HCT116 (cell line): ENCODE measurements around the gene TIMM10B. TPM values are rescaled to one million over a fixed set of nuclear protein-coding genes. Genes with fewer than 3 reads are reported as not detected.
A peak's percentile ranks its signal among the peaks of the same experiment; 100 is the strongest.

ENCODE experiments used
- ATAC-seq: fragments of 200-7000 bp; cut with Tn5 transposase; 2 replicates; pipeline ENCODE4 v1.9.1; 2020; ENCODE audit warnings: mild to moderate bottlenecking, moderate library complexity
- BruUV-seq: library from RNA; stranded (reverse); fragments of 400-500 nt; replicated peaks from 2 replicates; lab custom pipeline; 2021; lab: Mats Ljungman, UMichigan
- CTCF ChIA-PET: fragments of 300-600 bp; sonication (Branson Sonifier 250); formaldehyde crosslinking; loops from one replicate; lab custom pipeline; 2021; ENCODE audit warnings: antibody characterized with exemption; lab: Charles Lee
- POLR2A ChIA-PET: fragments of 300-600, 350-600 bp; sonication (Branson Sonifier 250); formaldehyde crosslinking; loops from one replicate; lab custom pipeline; 2021; ENCODE audit warnings: antibody characterized with exemption; lab: Charles Lee
- RAD21 ChIA-PET, 2 experiments: fragments of 300-600 bp; sonication (Branson Sonifier 250); formaldehyde crosslinking; loops; one replicate each; lab custom pipeline; 2023; ENCODE audit warnings: low total read pairs in 2 of 2; ENCODE audit not compliant: uncharacterized antibody in 2 of 2, unreplicated experiment in 2 of 2, low non-redundant PET in 1 of 2; lab: Charles Lee
- DNase-seq: peaks from one replicate; pipeline ENCODE4 v3.0.0-alpha.2; 2010; ENCODE audit warnings: low read depth, low spot score
- H2AFZ ChIP-seq: fragments of 200-600 bp; shearing (Covaris generic), sonication (generic); 2 replicates; pipeline ENCODE4 v1.6.1; 2017; ENCODE audit warnings: low read depth, mixed run types, mixed read lengths, antibody characterized with exemption, low read length; ENCODE audit not compliant: poor library complexity, severe bottlenecking
- H3K27ac ChIP-seq: 2 replicates; pipeline ENCODE4 v1.5.1; 2012; ENCODE audit warnings: low read depth, low read length
- H3K27me3 ChIP-seq: fragments of 200-600 bp; sonication (generic); 2 replicates; pipeline ENCODE4 v1.6.1; 2016; ENCODE audit warnings: mixed run types, low read length, mixed read lengths; ENCODE audit not compliant: insufficient read depth
- H3K36me3 ChIP-seq, 2 experiments: fragments of 200-500 bp in 1 of 2; fragments of 200-600 bp in 1 of 2; sonication (Bioruptor generic) in 1 of 2; sonication (generic) in 1 of 2; 2 replicates each; pipeline versions ENCODE4 v1.5.1 to v1.6.1; 2014 to 2016; ENCODE audit warnings: low read length in 2 of 2, inconsistent platforms in 1 of 2, mixed read lengths in 1 of 2, mixed run types in 1 of 2; ENCODE audit not compliant: insufficient read depth in 2 of 2, control insufficient read depth in 1 of 2
- H3K4me1 ChIP-seq, 2 experiments: fragments of 200-600 bp in 1 of 2; sonication (generic) in 1 of 2; 2 replicates each; pipeline versions ENCODE4 v1.5.1 to v1.6.1; 2012 to 2017; ENCODE audit warnings: low read length in 2 of 2, inconsistent platforms in 1 of 2, mild to moderate bottlenecking in 1 of 2, mixed read lengths in 1 of 2, mixed run types in 1 of 2, moderate library complexity in 1 of 2; ENCODE audit not compliant: insufficient read depth in 2 of 2, control insufficient read depth in 1 of 2
- H3K4me2 ChIP-seq: fragments of 200-600 bp; sonication (generic); 2 replicates; pipeline ENCODE4 v1.6.1; 2017; ENCODE audit warnings: mixed run types, low read length, mixed read lengths
- H3K4me3 ChIP-seq, 2 experiments: fragments of 200-600 bp in 1 of 2; sonication (generic) in 1 of 2; replicated peaks in 1 of 2; 2 replicates each; pipeline ENCODE4 v1.5.1; 2011 to 2016; ENCODE audit warnings: low read length in 2 of 2, control low read depth in 1 of 2, low read depth in 1 of 2, mild to moderate bottlenecking in 1 of 2, mixed read lengths in 1 of 2, mixed run types in 1 of 2
- H3K79me2 ChIP-seq: fragments of 200-600 bp; sonication (generic); 2 replicates; pipeline ENCODE4 v1.6.1; 2017; ENCODE audit warnings: mild to moderate bottlenecking, mixed run types, low read length, moderate library complexity, mixed read lengths; ENCODE audit not compliant: insufficient read depth
- H3K9ac ChIP-seq: fragments of 200-600 bp; sonication (generic); 2 replicates; pipeline ENCODE4 v1.6.1; 2016; ENCODE audit warnings: low read length, mixed read lengths
- H3K9me2 ChIP-seq: fragments of 200-600 bp; sonication (generic), shearing (Covaris generic); 2 replicates; pipeline ENCODE4 v1.6.1; 2017; ENCODE audit warnings: mixed run types, mild to moderate bottlenecking, moderate library complexity; ENCODE audit not compliant: insufficient read depth
- H3K9me3 ChIP-seq, 2 experiments: fragments of 200-500 bp in 1 of 2; fragments of 200-600 bp in 1 of 2; sonication (Bioruptor generic) in 1 of 2; sonication (generic) in 1 of 2; 2 replicates each; pipeline ENCODE4 v1.6.1; 2014 to 2017; ENCODE audit warnings: low read length in 2 of 2, mixed read lengths in 2 of 2, inconsistent platforms in 1 of 2, low read depth in 1 of 2, mild to moderate bottlenecking in 1 of 2, mixed run types in 1 of 2, moderate library complexity in 1 of 2; ENCODE audit not compliant: control insufficient read depth in 1 of 2, insufficient read depth in 1 of 2
- H4K20me1 ChIP-seq: fragments of 200-600 bp; sonication (generic), shearing (Covaris generic); 2 replicates; pipeline ENCODE4 v1.6.1; 2017; ENCODE audit warnings: mixed run types, mild to moderate bottlenecking, moderate library complexity; ENCODE audit not compliant: insufficient read depth
- CBX3 ChIP-seq: IDR thresholded peaks from 2 replicates; pipeline ENCODE4 v1.6.1; 2012; ENCODE audit warnings: low read depth
- CEBPB ChIP-seq: IDR thresholded peaks from 2 replicates; pipeline ENCODE4 v1.6.1; 2012; ENCODE audit warnings: low read depth
- EGR1 ChIP-seq: IDR thresholded peaks from 2 replicates; pipeline ENCODE4 v1.6.1; 2012; ENCODE audit warnings: low read depth
- ELF1 ChIP-seq: IDR thresholded peaks from 2 replicates; pipeline ENCODE4 v1.6.1; 2012; ENCODE audit warnings: low read depth, borderline replicate concordance
- EZH2 ChIP-seq: fragments of 200-600 bp; sonication (generic); IDR thresholded peaks from 2 replicates; pipeline ENCODE4 v1.6.1; 2017; ENCODE audit warnings: antibody characterized with exemption, mixed run types
- EZH2phosphoT487 ChIP-seq: fragments of 200-600 bp; IDR thresholded peaks from 2 replicates; pipeline ENCODE4 v1.6.1; 2018; ENCODE audit warnings: antibody characterized with exemption, borderline replicate concordance
- FOSL1 ChIP-seq: IDR thresholded peaks from 2 replicates; pipeline ENCODE4 v1.6.1; 2012; ENCODE audit warnings: low read depth
- JUND ChIP-seq: IDR thresholded peaks from 2 replicates; pipeline ENCODE4 v1.6.1; 2012
- POLR2A ChIP-seq: IDR thresholded peaks from 2 replicates; pipeline ENCODE4 v1.7.0; 2011; ENCODE audit warnings: borderline replicate concordance; ENCODE audit not compliant: insufficient read depth, insufficient read length; ENCODE audit errors: extremely low read depth
- POLR2AphosphoS5 ChIP-seq: IDR thresholded peaks from 2 replicates; pipeline ENCODE4 v1.6.1; 2011; ENCODE audit warnings: mild to moderate bottlenecking, low read depth, low read length, moderate library complexity
- SIN3A ChIP-seq: IDR thresholded peaks from 2 replicates; pipeline ENCODE4 v1.6.1; 2012; ENCODE audit warnings: low read depth
- SP1 ChIP-seq: IDR thresholded peaks from 2 replicates; pipeline ENCODE4 v1.6.1; 2012; ENCODE audit warnings: low read depth
- TCF7L2 ChIP-seq: IDR thresholded peaks from 2 replicates; pipeline ENCODE4 v1.7.0; 2011; ENCODE audit warnings: borderline replicate concordance, inconsistent platforms; ENCODE audit not compliant: insufficient read depth, insufficient read length; ENCODE audit errors: extremely low read depth
- YY1 ChIP-seq: IDR thresholded peaks from 2 replicates; pipeline ENCODE4 v1.6.1; 2011; ENCODE audit warnings: low read length, low read depth, moderate library complexity, mild to moderate bottlenecking; ENCODE audit not compliant: insufficient replicate concordance; ENCODE audit errors: extremely low read depth
- ZBTB33 ChIP-seq: IDR thresholded peaks from 2 replicates; pipeline ENCODE4 v1.6.1; 2011; ENCODE audit warnings: mild to moderate bottlenecking, low read length, moderate library complexity; ENCODE audit not compliant: insufficient replicate concordance; ENCODE audit errors: extremely low read depth
- ZFX ChIP-seq: fragments of 450-650 bp; IDR thresholded peaks from 2 replicates; pipeline ENCODE4 v1.6.1; 2017
- ZNF274 ChIP-seq: fragments of 200-500 bp; sonication (Bioruptor generic); IDR thresholded peaks from 2 replicates; pipeline ENCODE4 v1.6.1; 2014; ENCODE audit warnings: mild to moderate bottlenecking, low read depth, low read length, inconsistent platforms
- intact Hi-C: fragments of 100-400 bp; cut with micrococcal nuclease; formaldehyde crosslinking; loops from 2 replicates; pipeline ENCODE4 v1.10.0; 2022
- total RNA-seq: library from RNA; stranded (reverse); gene quantifications from one replicate; pipeline ENCODE4 v1.2.1, GENCODE V29; 2021; ENCODE audit not compliant: unreplicated experiment
- TF ChIP-seq, protein P1 (sequence below): IDR thresholded peaks from 2 replicates; pipeline ENCODE4 v1.6.1; 2012
- TF ChIP-seq, protein P2 (sequence below): IDR thresholded peaks from 2 replicates; pipeline ENCODE4 v1.6.1; 2012; ENCODE audit warnings: low read depth

Gene TIMM10B
- total RNA-seq, 1 experiment from 2014 or later = 22.9 TPM

DNA sequence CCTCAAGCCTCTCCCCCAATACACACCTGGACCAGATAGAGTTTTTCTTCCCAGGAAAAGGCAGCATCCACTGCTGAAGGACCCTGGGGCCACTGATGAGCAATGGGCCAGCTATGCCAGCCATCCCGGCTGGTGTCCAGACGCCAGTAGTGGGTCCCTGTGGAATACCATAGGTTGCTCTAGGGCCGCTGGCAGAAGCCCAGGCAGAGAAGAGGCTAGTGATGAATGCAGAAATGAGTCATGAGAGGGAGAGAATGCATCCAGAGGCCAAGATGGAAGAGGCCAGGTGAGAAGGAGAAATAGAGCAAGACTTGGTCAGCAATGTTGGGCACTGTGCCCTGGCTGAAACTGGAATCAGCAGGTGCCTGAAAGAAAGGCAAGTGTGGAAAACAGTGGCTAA, 49.4 kb upstream of the TIMM10B start:
- Histone ChIP-seq H3K27ac (no peak overlapping the region), H3K79me2 (no peaks in the 10 kb centered on the region), H3K4me3 (no peak overlapping the region), H3K9me3 (no peaks in the 10 kb centered on the region), H3K4me1 (peaks cover 14 to 20% of the 10 kb centered on the region in 2 experiments), H3K4me2 (peak overlapping the region; percentile 49), H2AFZ (no peak overlapping the region), H3K9me2 (no peaks in the 10 kb centered on the region), H3K27me3 (no peaks in the 10 kb centered on the region), H4K20me1 (no peaks in the 10 kb centered on the region), H3K36me3 (no peaks in the 10 kb centered on the region), H3K9ac (no peak overlapping the region)
- DNase-seq (peak; percentile 46), ATAC-seq (peak; percentile 88)
- BruUV-seq = no TSS peak
- RAD21 ChIA-PET = no interaction called here
- POLR2A ChIA-PET = no interaction called here
- intact Hi-C loops = no loop called here
- CTCF ChIA-PET = interaction anchor here (1.6 kb wide), 1 partner anchor 53 kb away, joined by 6 read pairs; no protein-coding TSS in a partner anchor
- no peak for TF ChIP-seq YY1
- no peak for TF ChIP-seq TCF7L2
- TF ChIP-seq FOSL1 = peak; percentile 68
- TF ChIP-seq ZNF274 = no peak
- TF ChIP-seq, protein P1, sequence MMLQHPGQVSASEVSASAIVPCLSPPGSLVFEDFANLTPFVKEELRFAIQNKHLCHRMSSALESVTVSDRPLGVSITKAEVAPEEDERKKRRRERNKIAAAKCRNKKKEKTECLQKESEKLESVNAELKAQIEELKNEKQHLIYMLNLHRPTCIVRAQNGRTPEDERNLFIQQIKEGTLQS = no peak
- TF ChIP-seq JUND = peak; percentile 66
- TF ChIP-seq ELF1 = no peak
- no peak for TF ChIP-seq EZH2phosphoT487
- no peak for TF ChIP-seq EGR1
- TF ChIP-seq CBX3 = peak; percentile 55; the same call in 1 of the 2 replicates
- no peak for TF ChIP-seq POLR2A
- TF ChIP-seq POLR2AphosphoS5 = no peak
- peak; percentile 24; the same call in 1 of the 2 replicates for TF ChIP-seq SP1
- TF ChIP-seq CEBPB = peak; percentile 16; the same call in 1 of the 2 replicates
- no peak for TF ChIP-seq SIN3A
- no peak for TF ChIP-seq ZBTB33
- no peak for TF ChIP-seq EZH2
- TF ChIP-seq, protein P2, sequence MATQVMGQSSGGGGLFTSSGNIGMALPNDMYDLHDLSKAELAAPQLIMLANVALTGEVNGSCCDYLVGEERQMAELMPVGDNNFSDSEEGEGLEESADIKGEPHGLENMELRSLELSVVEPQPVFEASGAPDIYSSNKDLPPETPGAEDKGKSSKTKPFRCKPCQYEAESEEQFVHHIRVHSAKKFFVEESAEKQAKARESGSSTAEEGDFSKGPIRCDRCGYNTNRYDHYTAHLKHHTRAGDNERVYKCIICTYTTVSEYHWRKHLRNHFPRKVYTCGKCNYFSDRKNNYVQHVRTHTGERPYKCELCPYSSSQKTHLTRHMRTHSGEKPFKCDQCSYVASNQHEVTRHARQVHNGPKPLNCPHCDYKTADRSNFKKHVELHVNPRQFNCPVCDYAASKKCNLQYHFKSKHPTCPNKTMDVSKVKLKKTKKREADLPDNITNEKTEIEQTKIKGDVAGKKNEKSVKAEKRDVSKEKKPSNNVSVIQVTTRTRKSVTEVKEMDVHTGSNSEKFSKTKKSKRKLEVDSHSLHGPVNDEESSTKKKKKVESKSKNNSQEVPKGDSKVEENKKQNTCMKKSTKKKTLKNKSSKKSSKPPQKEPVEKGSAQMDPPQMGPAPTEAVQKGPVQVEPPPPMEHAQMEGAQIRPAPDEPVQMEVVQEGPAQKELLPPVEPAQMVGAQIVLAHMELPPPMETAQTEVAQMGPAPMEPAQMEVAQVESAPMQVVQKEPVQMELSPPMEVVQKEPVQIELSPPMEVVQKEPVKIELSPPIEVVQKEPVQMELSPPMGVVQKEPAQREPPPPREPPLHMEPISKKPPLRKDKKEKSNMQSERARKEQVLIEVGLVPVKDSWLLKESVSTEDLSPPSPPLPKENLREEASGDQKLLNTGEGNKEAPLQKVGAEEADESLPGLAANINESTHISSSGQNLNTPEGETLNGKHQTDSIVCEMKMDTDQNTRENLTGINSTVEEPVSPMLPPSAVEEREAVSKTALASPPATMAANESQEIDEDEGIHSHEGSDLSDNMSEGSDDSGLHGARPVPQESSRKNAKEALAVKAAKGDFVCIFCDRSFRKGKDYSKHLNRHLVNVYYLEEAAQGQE = no peak
- no peak for TF ChIP-seq ZFX
